ENCODE data around the gene ZC2HC1B. TPM values are rescaled to one million over a fixed set of nuclear protein-coding genes. Genes with fewer than 3 reads are reported as not detected.

Gene ZC2HC1B
- total RNA-seq, 1 donor from 2014 or later = not detected

DNA sequence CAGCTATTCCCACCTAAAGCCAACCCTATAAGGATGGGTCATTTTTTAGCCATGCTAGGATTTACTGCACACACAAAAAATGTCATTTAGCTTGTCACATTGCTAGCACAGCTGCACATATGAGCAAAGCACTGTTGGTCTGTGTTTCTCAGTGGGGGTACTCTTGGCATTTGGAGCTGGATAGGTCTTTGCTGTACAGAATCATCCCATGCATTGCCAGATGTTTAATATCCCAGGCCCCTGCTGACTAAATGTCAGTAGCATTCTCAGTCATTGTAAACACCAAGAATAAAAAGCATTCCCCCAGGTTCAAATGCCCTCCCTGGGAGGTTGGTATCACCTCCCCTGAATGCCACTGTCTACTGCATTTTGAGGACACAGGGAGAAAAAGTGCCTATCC, 35.7 kb upstream of the ZC2HC1B start:
- no peaks in the 10 kb centered on the region for H3K9me3 Mint-ChIP-seq (ENCODE audit: unreplicated experiment)
- no peaks in the 10 kb centered on the region for H3K27me3 Mint-ChIP-seq (ENCODE audit: unreplicated experiment)
- no peak for DNase-seq (ENCODE audit: extremely low spot score, unreplicated experiment)
- peaks cover 31% of the 10 kb centered on the region for H3K4me1 Mint-ChIP-seq (ENCODE audit: unreplicated experiment)
- H3K36me3 Mint-ChIP-seq (ENCODE audit: unreplicated experiment) = peaks cover 36% of the 10 kb centered on the region
- peak overlapping the region; percentile 28 for H3K27ac Mint-ChIP-seq (ENCODE audit: unreplicated experiment)
- no peak overlapping the region for H3K4me3 Mint-ChIP-seq (ENCODE audit: unreplicated experiment)
- TF ChIP-seq, protein P1, sequence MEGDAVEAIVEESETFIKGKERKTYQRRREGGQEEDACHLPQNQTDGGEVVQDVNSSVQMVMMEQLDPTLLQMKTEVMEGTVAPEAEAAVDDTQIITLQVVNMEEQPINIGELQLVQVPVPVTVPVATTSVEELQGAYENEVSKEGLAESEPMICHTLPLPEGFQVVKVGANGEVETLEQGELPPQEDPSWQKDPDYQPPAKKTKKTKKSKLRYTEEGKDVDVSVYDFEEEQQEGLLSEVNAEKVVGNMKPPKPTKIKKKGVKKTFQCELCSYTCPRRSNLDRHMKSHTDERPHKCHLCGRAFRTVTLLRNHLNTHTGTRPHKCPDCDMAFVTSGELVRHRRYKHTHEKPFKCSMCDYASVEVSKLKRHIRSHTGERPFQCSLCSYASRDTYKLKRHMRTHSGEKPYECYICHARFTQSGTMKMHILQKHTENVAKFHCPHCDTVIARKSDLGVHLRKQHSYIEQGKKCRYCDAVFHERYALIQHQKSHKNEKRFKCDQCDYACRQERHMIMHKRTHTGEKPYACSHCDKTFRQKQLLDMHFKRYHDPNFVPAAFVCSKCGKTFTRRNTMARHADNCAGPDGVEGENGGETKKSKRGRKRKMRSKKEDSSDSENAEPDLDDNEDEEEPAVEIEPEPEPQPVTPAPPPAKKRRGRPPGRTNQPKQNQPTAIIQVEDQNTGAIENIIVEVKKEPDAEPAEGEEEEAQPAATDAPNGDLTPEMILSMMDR (IDR thresholded peaks at IDR 0.05) = no peak

DNA sequence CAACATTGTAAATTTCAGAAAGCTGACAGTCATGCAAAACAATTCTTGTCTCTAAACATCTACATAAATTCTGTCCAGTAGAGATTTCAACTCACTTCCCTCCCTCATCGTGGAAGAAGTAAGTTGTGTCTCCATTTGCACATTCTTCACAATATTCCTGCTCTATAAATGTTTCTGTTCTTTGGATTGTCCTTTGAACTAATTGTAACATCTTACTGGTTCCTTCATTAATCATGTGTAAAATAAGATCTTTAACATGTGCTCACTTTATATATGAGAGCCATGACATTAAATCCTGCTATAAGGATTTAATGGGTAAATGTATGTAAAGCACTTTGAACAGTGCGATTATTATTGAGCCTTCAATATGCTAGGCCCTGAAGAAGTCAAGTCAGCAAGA, 28.1 kb upstream of the ZC2HC1B start:
- Mint-ChIP-seq H3K27me3 (ENCODE audit: unreplicated experiment) (no peaks in the 10 kb centered on the region), H3K27ac (ENCODE audit: unreplicated experiment) (no peak overlapping the region), H3K9me3 (ENCODE audit: unreplicated experiment) (no peaks in the 10 kb centered on the region), H3K4me1 (ENCODE audit: unreplicated experiment) (no peaks in the 10 kb centered on the region), H3K36me3 (ENCODE audit: unreplicated experiment) (peaks cover 14% of the 10 kb centered on the region), H3K4me3 (ENCODE audit: unreplicated experiment) (no peak overlapping the region)
- TF ChIP-seq, protein P1 (IDR thresholded peaks at IDR 0.05) = no peak
- DNase-seq (ENCODE audit: extremely low spot score, unreplicated experiment) = no peak

DNA sequence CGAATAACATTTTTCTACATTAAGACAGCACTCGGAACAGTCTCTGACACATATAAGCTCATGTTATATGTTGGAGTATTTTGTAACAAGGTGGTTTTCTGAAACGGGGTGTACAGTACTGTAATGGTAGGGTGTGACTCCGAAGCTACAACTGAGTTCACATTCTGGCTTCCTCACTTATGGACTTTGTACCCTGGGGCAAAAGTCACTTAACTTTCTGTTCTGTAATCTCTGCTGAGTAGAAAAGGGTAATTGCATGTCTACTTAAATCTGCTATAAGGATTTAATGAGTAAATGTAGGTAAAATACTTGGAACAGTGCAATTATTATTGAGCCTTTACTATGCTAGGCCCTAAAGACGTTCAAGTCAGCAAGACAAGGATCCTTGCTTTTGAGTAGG, 25.9 kb upstream of the ZC2HC1B start:
- Mint-ChIP-seq H3K27ac (ENCODE audit: unreplicated experiment) (no peak overlapping the region), H3K9me3 (ENCODE audit: unreplicated experiment) (no peaks in the 10 kb centered on the region), H3K4me1 (ENCODE audit: unreplicated experiment) (peaks cover 6% of the 10 kb centered on the region), H3K27me3 (ENCODE audit: unreplicated experiment) (no peaks in the 10 kb centered on the region), H3K4me3 (ENCODE audit: unreplicated experiment) (no peak overlapping the region), H3K36me3 (ENCODE audit: unreplicated experiment) (peaks cover 6% of the 10 kb centered on the region)
- TF ChIP-seq, protein P1 (IDR thresholded peaks at IDR 0.05) = no peak
- DNase-seq (ENCODE audit: extremely low spot score, unreplicated experiment) = no peak

DNA sequence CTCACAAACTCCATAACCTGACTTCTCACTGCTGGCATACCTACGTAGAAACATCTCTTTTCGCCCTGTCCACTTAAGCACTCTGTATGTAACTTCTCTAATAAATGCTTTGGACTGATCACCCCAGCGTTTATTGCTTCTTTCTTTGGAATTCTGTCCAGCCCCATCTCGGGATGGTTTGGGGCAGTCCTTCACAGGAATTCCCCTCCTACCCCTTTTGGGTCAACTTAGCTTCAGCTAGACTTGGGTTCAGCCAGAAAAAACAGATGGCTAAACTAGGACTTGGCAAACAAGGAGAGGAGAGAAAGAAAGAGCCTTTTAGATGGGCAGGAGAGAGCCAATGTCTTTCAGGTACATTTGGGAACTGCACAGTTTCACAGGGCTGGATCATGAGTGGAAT, 25.1 kb upstream of the ZC2HC1B start:
- Mint-ChIP-seq H3K4me3 (ENCODE audit: unreplicated experiment) (no peak overlapping the region), H3K9me3 (ENCODE audit: unreplicated experiment) (no peaks in the 10 kb centered on the region), H3K4me1 (ENCODE audit: unreplicated experiment) (peaks cover 13% of the 10 kb centered on the region), H3K27ac (ENCODE audit: unreplicated experiment) (no peak overlapping the region), H3K36me3 (ENCODE audit: unreplicated experiment) (peaks cover 6% of the 10 kb centered on the region), H3K27me3 (ENCODE audit: unreplicated experiment) (no peaks in the 10 kb centered on the region)
- no peak for DNase-seq (ENCODE audit: extremely low spot score, unreplicated experiment)
- TF ChIP-seq, protein P1 (IDR thresholded peaks at IDR 0.05) = no peak

DNA sequence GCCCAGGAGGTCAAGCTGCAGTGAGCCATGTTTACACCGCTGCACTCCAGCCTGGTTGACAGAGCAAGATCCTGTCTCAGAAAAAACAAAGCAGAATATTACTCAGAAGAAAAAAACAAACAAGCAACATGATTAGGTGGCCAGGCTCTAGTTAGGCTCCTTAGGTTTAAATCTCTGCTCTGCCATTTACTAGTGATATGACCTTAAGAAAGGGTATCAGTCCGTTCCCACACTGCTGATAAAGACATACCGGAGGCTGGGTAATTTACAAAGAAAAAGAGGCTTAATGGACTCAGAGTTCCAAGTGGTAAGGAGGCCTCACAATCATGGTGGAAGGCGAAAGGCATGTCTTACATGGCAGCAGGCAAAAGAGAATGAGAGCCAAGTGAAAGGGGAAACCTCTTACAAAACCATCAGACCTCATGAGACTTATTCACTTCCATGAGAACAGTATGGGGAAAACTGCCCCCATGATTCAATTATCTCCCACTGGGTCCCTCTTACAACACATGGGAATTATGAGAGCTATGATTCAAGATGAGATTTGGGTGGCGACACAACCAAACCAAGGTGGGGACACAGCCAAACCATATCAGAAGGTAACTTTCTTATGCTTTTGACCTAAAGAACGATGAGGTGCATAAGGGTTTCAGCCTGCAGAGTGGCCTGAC, 23.5 kb upstream of the ZC2HC1B start:
- TF ChIP-seq, protein P1 (IDR thresholded peaks at IDR 0.05) = no peak
- Mint-ChIP-seq H3K27me3 (ENCODE audit: unreplicated experiment) (no peaks in the 10 kb centered on the region), H3K27ac (ENCODE audit: unreplicated experiment) (no peak overlapping the region), H3K9me3 (ENCODE audit: unreplicated experiment) (no peaks in the 10 kb centered on the region), H3K4me3 (ENCODE audit: unreplicated experiment) (no peak overlapping the region), H3K36me3 (ENCODE audit: unreplicated experiment) (peaks cover 6% of the 10 kb centered on the region), H3K4me1 (ENCODE audit: unreplicated experiment) (peaks cover 17% of the 10 kb centered on the region)
- DNase-seq (ENCODE audit: extremely low spot score, unreplicated experiment) = no peak
